Thyroid gland (tissue), 4 donors: ENCODE data around the gene ELF3.

ENCODE experiments used
- CTCF ChIP-seq, 6 experiments: fragments of 200-600 bp in 3 of 6; fragments of 450-650 bp in 3 of 6; sonication (generic) in 3 of 6; IDR thresholded peaks; one replicate each; pipeline ENCODE4 v1.5.1; 2016 to 2019; ENCODE audit warnings: antibody characterized with exemption in 6 of 6, mild to moderate bottlenecking in 2 of 6, inconsistent platforms in 1 of 6, moderate library complexity in 1 of 6
- POLR2A ChIP-seq, 2 donors: fragments of 450-650 bp; IDR thresholded peaks; one replicate each; pipeline ENCODE4 v1.6.1; 2017; ENCODE audit warnings: antibody characterized with exemption in 2 of 2, mild to moderate bottlenecking in 2 of 2, moderate library complexity in 1 of 2

DNA sequence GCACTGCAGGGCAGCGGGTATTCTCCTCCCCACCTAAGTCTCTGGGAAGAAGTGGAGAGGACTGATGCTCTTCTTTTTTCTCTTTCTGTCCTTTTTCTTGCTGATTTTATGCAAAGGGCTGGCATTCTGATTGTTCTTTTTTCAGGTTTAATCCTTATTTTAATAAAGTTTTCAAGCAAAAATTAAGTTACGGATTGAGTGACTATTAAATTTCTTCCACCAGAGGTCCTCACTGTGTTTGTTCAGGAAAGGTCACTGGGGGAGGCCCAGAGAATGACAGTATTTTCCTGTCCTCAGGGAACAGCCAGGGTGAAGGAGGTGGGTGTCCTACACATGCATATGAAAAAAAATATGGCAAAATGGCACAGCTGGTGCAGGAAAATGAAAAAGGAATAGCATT is 4.4 kb upstream of the ELF3 start:
- TF ChIP-seq CTCF (IDR thresholded peaks at IDR 0.05): peak in 5 of 6 experiments; percentile 16 to 74 (median 51)
- no peak for TF ChIP-seq POLR2A (IDR thresholded peaks at IDR 0.05)
